Vagina (tissue), 2 donors: Measurements from ENCODE around the gene ZDHHC21.

Experiments used
- POLR2AphosphoS5 ChIP-seq, 2 donors: sonication (generic); formaldehyde crosslinking; IDR thresholded peaks; one replicate each; pipeline ENCODE4 v1.9.0; 2017; ENCODE audit warnings: antibody characterized with exemption in 2 of 2, mild to moderate bottlenecking in 2 of 2, low read depth in 1 of 2; ENCODE audit not compliant: insufficient read depth in 1 of 2
- TF ChIP-seq, protein P1 (sequence below), 3 experiments: fragments of 450-650 bp in 2 of 3; fragments of 200-600 bp in 1 of 3; sonication (generic) in 1 of 3; IDR thresholded peaks; one replicate each; pipeline ENCODE4 v1.5.1; 2017 to 2019; ENCODE audit warnings: antibody characterized with exemption in 3 of 3, mild to moderate bottlenecking in 2 of 3, moderate library complexity in 2 of 3

GRCh38 chr9:14652729-14653377, 40.4 kb downstream of the ZDHHC21 start:
- TF ChIP-seq, protein P1, sequence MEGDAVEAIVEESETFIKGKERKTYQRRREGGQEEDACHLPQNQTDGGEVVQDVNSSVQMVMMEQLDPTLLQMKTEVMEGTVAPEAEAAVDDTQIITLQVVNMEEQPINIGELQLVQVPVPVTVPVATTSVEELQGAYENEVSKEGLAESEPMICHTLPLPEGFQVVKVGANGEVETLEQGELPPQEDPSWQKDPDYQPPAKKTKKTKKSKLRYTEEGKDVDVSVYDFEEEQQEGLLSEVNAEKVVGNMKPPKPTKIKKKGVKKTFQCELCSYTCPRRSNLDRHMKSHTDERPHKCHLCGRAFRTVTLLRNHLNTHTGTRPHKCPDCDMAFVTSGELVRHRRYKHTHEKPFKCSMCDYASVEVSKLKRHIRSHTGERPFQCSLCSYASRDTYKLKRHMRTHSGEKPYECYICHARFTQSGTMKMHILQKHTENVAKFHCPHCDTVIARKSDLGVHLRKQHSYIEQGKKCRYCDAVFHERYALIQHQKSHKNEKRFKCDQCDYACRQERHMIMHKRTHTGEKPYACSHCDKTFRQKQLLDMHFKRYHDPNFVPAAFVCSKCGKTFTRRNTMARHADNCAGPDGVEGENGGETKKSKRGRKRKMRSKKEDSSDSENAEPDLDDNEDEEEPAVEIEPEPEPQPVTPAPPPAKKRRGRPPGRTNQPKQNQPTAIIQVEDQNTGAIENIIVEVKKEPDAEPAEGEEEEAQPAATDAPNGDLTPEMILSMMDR (IDR thresholded peaks at IDR 0.05), result no peak
- TF ChIP-seq POLR2AphosphoS5 (IDR thresholded peaks at IDR 0.05; ENCODE audit: insufficient read depth in 1 of 2, low read depth in 1 of 2), result no peak
